GM23248 (cell line): ENCODE data around the gene FAT1. TPM values are rescaled to one million over a fixed set of nuclear protein-coding genes. Genes with fewer than 3 reads are reported as not detected.

ENCODE experiments used
- DNase-seq: peaks from one replicate; pipeline ENCODE4 v3.0.0-alpha.2; 2015
- H2AFZ ChIP-seq: fragments of 200-600 bp; sonication (generic); 2 replicates; pipeline ENCODE4 v1.6.1; 2016; ENCODE audit warnings: antibody characterized with exemption
- H3F3A ChIP-seq: fragments of 200-600 bp; sonication (generic); 2 replicates; pipeline ENCODE4 v1.6.1; 2016; ENCODE audit warnings: mild to moderate bottlenecking, antibody characterized with exemption, mixed run types; ENCODE audit not compliant: insufficient read depth
- H3K27ac ChIP-seq: fragments of 200-600 bp; sonication (generic); 2 replicates; pipeline ENCODE4 v1.5.1; 2016; ENCODE audit warnings: mild to moderate bottlenecking
- H3K27me3 ChIP-seq: fragments of 200-600 bp; sonication (generic); replicated peaks from 2 replicates; pipeline ENCODE4 v1.6.1; 2016; ENCODE audit warnings: mild to moderate bottlenecking; ENCODE audit not compliant: insufficient read depth
- H3K36me3 ChIP-seq: fragments of 200-600 bp; sonication (generic); 2 replicates; pipeline ENCODE4 v1.6.1; 2016; ENCODE audit warnings: low read depth, mild to moderate bottlenecking
- H3K4me1 ChIP-seq: fragments of 200-600 bp; sonication (generic); 2 replicates; pipeline ENCODE4 v1.6.1; 2016; ENCODE audit warnings: mild to moderate bottlenecking; ENCODE audit not compliant: insufficient read depth
- H3K4me2 ChIP-seq: fragments of 200-600 bp; sonication (generic); one replicate; pipeline ENCODE4 v1.6.1; 2016; ENCODE audit warnings: mild to moderate bottlenecking; ENCODE audit not compliant: unreplicated experiment
- H3K4me3 ChIP-seq: fragments of 200-600 bp; sonication (generic); 2 replicates; pipeline ENCODE4 v1.5.1; 2016; ENCODE audit warnings: mild to moderate bottlenecking
- H3K79me2 ChIP-seq: fragments of 200-600 bp; sonication (generic); 2 replicates; pipeline ENCODE4 v1.6.1; 2016; ENCODE audit warnings: mild to moderate bottlenecking; ENCODE audit not compliant: insufficient read depth
- H3K9ac ChIP-seq: fragments of 200-600 bp; sonication (generic); 2 replicates; pipeline ENCODE4 v1.6.1; 2016; ENCODE audit warnings: mild to moderate bottlenecking
- H3K9me2 ChIP-seq: fragments of 200-600 bp; sonication (generic); 2 replicates; pipeline ENCODE4 v1.6.1; 2016; ENCODE audit warnings: mixed run types, mild to moderate bottlenecking, moderate library complexity; ENCODE audit not compliant: insufficient read depth
- H3K9me3 ChIP-seq: fragments of 200-600 bp; sonication (generic); one replicate; pipeline ENCODE4 v1.6.1; 2017; ENCODE audit warnings: low read depth
- H4K20me1 ChIP-seq: fragments of 200-600 bp; sonication (generic); 2 replicates; pipeline ENCODE4 v1.6.0; 2016; ENCODE audit not compliant: insufficient read depth
- EZH2 ChIP-seq: fragments of 200-600 bp; sonication (generic); IDR thresholded peaks from 2 replicates; pipeline ENCODE4 v1.6.1; 2018; ENCODE audit warnings: antibody characterized with exemption, mild to moderate bottlenecking; ENCODE audit not compliant: insufficient read depth, poor library complexity, severe bottlenecking
- EZH2phosphoT487 ChIP-seq: fragments of 200-600 bp; sonication (generic); IDR thresholded peaks from 2 replicates; pipeline ENCODE4 v1.6.1; 2018; ENCODE audit warnings: antibody characterized with exemption, moderate library complexity, mild to moderate bottlenecking, low read depth; ENCODE audit not compliant: insufficient read depth
- WGBS, 2 experiments: methylation state at CpG; one replicate each; pipeline ENCODE4 v1.1.6; 2015 to 2017; ENCODE audit warnings: low lambda C conversion rate in 2 of 2, low coverage in 1 of 2; ENCODE audit errors: missing lambda C conversion rate in 2 of 2; 5-methylcytosine and 5-hydroxymethylcytosine counted together
- in situ Hi-C: fragments of 300-500 bp; cut with MboI; formaldehyde crosslinking; loops from 2 replicates; pipeline ENCODE4 v1.15.0; 2020
- polyA plus RNA-seq: library from polyadenylated mRNA; unstranded; fragments of >200 nt; fragmentation: Nextera tagmentation; extraction: Ambion mirVana; gene quantifications from 2 replicates; pipeline ENCODE4 v1.2.1, GENCODE V29; 2016
- total RNA-seq: library from RNA; depleted of rRNA; stranded (reverse); fragments of >200 nt; shearing (Covaris generic); gene quantifications from 2 replicates; pipeline ENCODE4 v1.2.3, GENCODE V29; 2014

Gene FAT1
- total and polyA plus RNA-seq, 2 experiments from 2014 or later: 53.3 to 250 TPM

DNA sequence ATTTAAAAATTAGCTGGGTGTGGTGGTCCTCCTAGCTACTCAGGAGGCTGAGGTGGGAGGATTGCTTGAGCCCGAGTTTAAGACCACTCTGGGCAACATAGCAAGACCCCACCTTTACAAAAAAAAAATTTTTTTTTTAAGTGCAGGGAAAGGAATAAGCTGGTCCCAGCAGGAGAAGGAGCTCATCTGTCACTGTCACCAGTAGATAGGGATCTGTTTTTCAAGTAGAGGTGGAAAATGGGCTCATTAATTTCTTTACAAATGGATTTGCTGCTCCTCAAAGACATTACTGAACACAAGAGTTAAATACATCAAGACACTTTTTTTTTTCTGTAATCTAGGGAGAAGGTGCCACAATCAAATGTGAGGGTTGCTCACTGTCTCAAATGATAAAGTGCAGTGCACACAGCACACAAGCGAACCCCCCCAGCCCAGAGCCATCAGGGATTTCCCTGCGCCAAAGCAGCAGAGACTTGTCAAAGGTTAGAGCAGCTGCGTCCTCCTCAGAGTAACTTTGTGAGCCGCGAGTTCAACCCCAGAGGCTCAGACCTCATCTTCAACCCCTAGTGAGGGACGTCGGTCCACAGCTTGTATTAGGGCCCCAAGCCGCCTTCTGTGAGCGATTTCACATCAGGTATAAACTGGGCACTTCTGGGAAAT lies 154.0 kb downstream of the FAT1 start:
- Histone ChIP-seq H4K20me1 (no peaks in the 10 kb centered on the region), H3K79me2 (no peaks in the 10 kb centered on the region), H3K9ac (peak overlapping the region; percentile 7; the same call in 1 of the 2 replicates), H3K4me1 (no peaks in the 10 kb centered on the region), H3K4me2 (peak overlapping the region; percentile 67), H3F3A (no peaks in the 10 kb centered on the region), H3K4me3 (peak overlapping the region; percentile 51), H3K9me2 (no peaks in the 10 kb centered on the region), H3K27me3 (no peaks in the 10 kb centered on the region), H2AFZ (peak overlapping the region; percentile 64), H3K36me3 (no peaks in the 10 kb centered on the region), H3K9me3 (no peaks in the 10 kb centered on the region), H3K27ac (no peak overlapping the region)
- in situ Hi-C loops: loop anchor here (10.0 kb wide), 1 partner anchor 95 kb away; no protein-coding TSS in a partner anchor
- TF ChIP-seq EZH2 (no peak), EZH2phosphoT487 (no peak)
- DNase-seq: no peak
- 75 to 81% methylated on average over 10 of the region's 10 CpGs for WGBS, 2 experiments

- in situ Hi-C loops: no loop called here
- H3K9me3 ChIP-seq: no peaks in the 10 kb centered on the region
- DNase-seq: no peak
- H3K27ac ChIP-seq: no peak overlapping the region
- no peak overlapping the region for H3K4me3 ChIP-seq
- H3K9ac ChIP-seq: no peak overlapping the region
- no peak overlapping the region for H2AFZ ChIP-seq
- H3K79me2 ChIP-seq: no peaks in the 10 kb centered on the region
- H3K4me2 ChIP-seq: no peak overlapping the region
- H3K9me2 ChIP-seq: no peaks in the 10 kb centered on the region
- H3K27me3 ChIP-seq: no peaks in the 10 kb centered on the region
- TF ChIP-seq EZH2phosphoT487: no peak
- no peak for TF ChIP-seq EZH2
- 74% methylated on average over 7 of the region's 7 CpGs for WGBS, 2 experiments
- no peaks in the 10 kb centered on the region for H3K4me1 ChIP-seq
- H3F3A ChIP-seq: no peaks in the 10 kb centered on the region
- no peaks in the 10 kb centered on the region for H4K20me1 ChIP-seq
- H3K36me3 ChIP-seq: no peaks in the 10 kb centered on the region
Measured at GRCh38 chr4:186566068-186566467, 157.6 kb downstream of the FAT1 start.

- Histone ChIP-seq H3K9me3 (no peaks in the 10 kb centered on the region), H3K36me3 (no peaks in the 10 kb centered on the region), H3K9ac (no peak overlapping the region), H3F3A (no peaks in the 10 kb centered on the region), H3K79me2 (no peaks in the 10 kb centered on the region), H3K9me2 (no peaks in the 10 kb centered on the region), H3K4me2 (no peak overlapping the region), H3K27ac (no peak overlapping the region), H2AFZ (no peak overlapping the region), H3K4me1 (no peaks in the 10 kb centered on the region), H4K20me1 (no peaks in the 10 kb centered on the region), H3K27me3 (peaks cover 6% of the 10 kb centered on the region; the same call in 1 of the 2 replicates), H3K4me3 (no peak overlapping the region)
- in situ Hi-C loops: no loop called here
- WGBS, 2 experiments: 67 to 68% methylated on average over 11 of the region's 11 CpGs
- TF ChIP-seq EZH2phosphoT487: no peak
- TF ChIP-seq EZH2: no peak
- no peak for DNase-seq
Measured at GRCh38 chr4:186563761-186564160, 159.9 kb downstream of the FAT1 start.

DNA sequence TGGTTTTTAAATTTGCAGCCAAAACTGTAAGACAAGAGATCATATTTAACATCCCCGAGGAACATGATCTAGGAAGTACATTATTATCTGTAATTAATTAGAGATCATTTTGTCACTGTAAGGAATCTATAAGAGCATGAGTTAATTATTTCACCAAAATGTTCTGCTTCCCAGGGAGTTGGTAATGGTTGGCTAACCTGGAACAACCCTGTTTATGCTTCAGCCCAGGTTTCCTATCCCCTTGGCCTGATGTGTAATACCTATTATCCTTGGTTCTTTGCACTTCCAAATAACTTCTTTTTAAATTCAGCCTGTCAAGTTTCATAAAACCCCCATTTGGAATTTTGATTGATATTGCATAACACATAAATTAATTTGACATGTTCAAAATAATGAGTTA lies 161.9 kb downstream of the FAT1 start:
- no peaks in the 10 kb centered on the region for H3K9me2 ChIP-seq
- DNase-seq: no peak
- peaks cover 9% of the 10 kb centered on the region for H3K4me1 ChIP-seq
- WGBS, 2 experiments: 16 to 22% methylated on average over 1 of the region's 1 CpG
- H3K27ac ChIP-seq: no peak overlapping the region
- H4K20me1 ChIP-seq: no peaks in the 10 kb centered on the region
- H3K4me2 ChIP-seq: no peak overlapping the region
- no peak overlapping the region for H3K4me3 ChIP-seq
- no peaks in the 10 kb centered on the region for H3F3A ChIP-seq
- H3K27me3 ChIP-seq: peaks cover 10% of the 10 kb centered on the region; the same call in 1 of the 2 replicates
- in situ Hi-C loops: no loop called here
- TF ChIP-seq EZH2: no peak
- no peak for TF ChIP-seq EZH2phosphoT487
- H2AFZ ChIP-seq: no peak overlapping the region
- H3K36me3 ChIP-seq: no peaks in the 10 kb centered on the region
- no peaks in the 10 kb centered on the region for H3K9me3 ChIP-seq
- no peak overlapping the region for H3K9ac ChIP-seq
- no peaks in the 10 kb centered on the region for H3K79me2 ChIP-seq

DNA sequence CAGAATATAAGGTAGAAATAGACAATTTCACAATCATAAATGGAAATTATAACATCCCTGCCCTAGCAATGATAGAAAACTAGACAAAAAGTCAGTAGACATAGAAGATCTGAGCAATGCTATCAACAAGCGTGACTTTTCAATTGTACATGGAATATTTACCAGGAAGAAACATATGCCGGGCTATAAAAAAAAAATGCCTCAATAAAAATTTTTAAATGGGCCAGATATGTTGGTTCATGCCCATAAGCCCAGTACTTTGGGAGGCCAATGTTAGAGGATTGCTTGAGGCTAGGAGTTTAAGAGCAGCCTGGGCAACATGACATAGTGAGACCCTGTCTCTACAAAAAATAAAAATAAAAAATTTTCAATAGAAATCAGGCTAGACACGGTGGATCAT lies 163.0 kb downstream of the FAT1 start:
- H3K4me2 ChIP-seq: no peak overlapping the region
- TF ChIP-seq EZH2: no peak
- no peak for TF ChIP-seq EZH2phosphoT487
- H3K9ac ChIP-seq: no peak overlapping the region
- no peaks in the 10 kb centered on the region for H3K9me2 ChIP-seq
- no peak overlapping the region for H2AFZ ChIP-seq
- no peaks in the 10 kb centered on the region for H3K9me3 ChIP-seq
- no peak overlapping the region for H3K4me3 ChIP-seq
- H3K36me3 ChIP-seq: no peaks in the 10 kb centered on the region
- H3K27ac ChIP-seq: no peak overlapping the region
- in situ Hi-C loops: no loop called here
- no peaks in the 10 kb centered on the region for H3K79me2 ChIP-seq
- no peaks in the 10 kb centered on the region for H4K20me1 ChIP-seq
- no peaks in the 10 kb centered on the region for H3F3A ChIP-seq
- H3K4me1 ChIP-seq: peaks cover 9% of the 10 kb centered on the region
- no peak for DNase-seq
- 59% methylated on average over 3 of the region's 3 CpGs for WGBS, 2 experiments
- peaks cover 17% of the 10 kb centered on the region for H3K27me3 ChIP-seq
